GM12891 (cell line): ENCODE data around the gene APBB1IP.
"Not testable (repeated sequence)": the region's sequence is repeated elsewhere in the genome, so short reads cannot be mapped to it uniquely, and the experiment has no call there.

Experiments
- PAX5 ChIP-seq: IDR thresholded peaks from 2 replicates; pipeline ENCODE4 v1.6.1; 2011; ENCODE audit warnings: low read length, moderate library complexity, mild to moderate bottlenecking; ENCODE audit not compliant: insufficient read depth, severe bottlenecking
- POLR2A ChIP-seq: IDR thresholded peaks from 2 replicates; pipeline ENCODE4 v1.6.1; 2011; ENCODE audit warnings: low read depth, low read length, control low read depth
- SPI1 ChIP-seq: IDR thresholded peaks from 2 replicates; pipeline ENCODE4 v1.6.1; 2011; ENCODE audit warnings: low read depth, low read length, control low read depth

GRCh38 chr10:26492725-26493124, 54.6 kb downstream of the APBB1IP start:
- not testable (repeated sequence) for TF ChIP-seq POLR2A, PAX5, SPI1
